ENCODE results near the gene GRIK3.
"Not testable (repeated sequence)": the region's sequence is repeated elsewhere in the genome, so short reads cannot be mapped to it uniquely, and the experiment has no call there.

The GRIK3 gene

GRCh38 chr1:36771240-36771639 lies 263.1 kb downstream of the GRIK3 start:
- Histone ChIP-seq H3K27me3 (ENCODE audit: control insufficient read depth in 5 of 5, insufficient read depth in 4 of 5, low read length in 5 of 5) (peaks cover 32 to 61% (median 53%) of the 10 kb centered on the region in 5 donors), H3K9ac (ENCODE audit: low read length in 5 of 5) (no peak overlapping the region), H3K4me3 (ENCODE audit: low read depth in 1 of 5, low read length in 5 of 5) (no peak overlapping the region), H3K27ac (ENCODE audit: low read depth, low read length) (no peak overlapping the region), H3K9me3 (ENCODE audit: control insufficient read depth in 5 of 5, low read length in 5 of 5) (peaks cover 0 to 2% (median 0%) of the 10 kb centered on the region in 5 donors), H3K36me3 (ENCODE audit: control insufficient read depth in 5 of 5, insufficient read depth in 5 of 5, low read length in 5 of 5) (no peaks in the 10 kb centered on the region), H3K4me1 (ENCODE audit: control insufficient read depth in 5 of 5, insufficient read depth in 5 of 5, low read length in 5 of 5) (no peaks in the 10 kb centered on the region)

- Histone ChIP-seq H3K27ac (ENCODE audit: low read depth, low read length) (no peak overlapping the region), H3K4me1 (ENCODE audit: control insufficient read depth in 5 of 5, insufficient read depth in 5 of 5, low read length in 5 of 5) (no peaks in the 10 kb centered on the region), H3K27me3 (ENCODE audit: control insufficient read depth in 5 of 5, insufficient read depth in 4 of 5, low read length in 5 of 5) (peaks cover 29 to 54% (median 46%) of the 10 kb centered on the region in 5 donors), H3K4me3 (ENCODE audit: low read depth in 1 of 5, low read length in 5 of 5) (no peak overlapping the region), H3K9ac (ENCODE audit: low read length in 5 of 5) (no peak overlapping the region), H3K36me3 (ENCODE audit: control insufficient read depth in 5 of 5, insufficient read depth in 5 of 5, low read length in 5 of 5) (no peaks in the 10 kb centered on the region), H3K9me3 (ENCODE audit: control insufficient read depth in 5 of 5, low read length in 5 of 5) (peaks cover 0 to 2% (median 0%) of the 10 kb centered on the region in 5 donors)
Measured at GRCh38 chr1:36769886-36770830, 264.2 kb downstream of the GRIK3 start.

- Histone ChIP-seq H3K9ac (ENCODE audit: low read length in 5 of 5) (no peak overlapping the region), H3K4me3 (ENCODE audit: low read depth in 1 of 5, low read length in 5 of 5) (no peak overlapping the region), H3K36me3 (ENCODE audit: control insufficient read depth in 5 of 5, insufficient read depth in 5 of 5, low read length in 5 of 5) (no peaks in the 10 kb centered on the region), H3K27me3 (ENCODE audit: control insufficient read depth in 5 of 5, insufficient read depth in 4 of 5, low read length in 5 of 5) (peaks cover 20 to 44% (median 36%) of the 10 kb centered on the region in 5 donors), H3K9me3 (ENCODE audit: control insufficient read depth in 5 of 5, low read length in 5 of 5) (peaks cover 0 to 2% (median 0%) of the 10 kb centered on the region in 5 donors), H3K27ac (ENCODE audit: low read depth, low read length) (no peak overlapping the region), H3K4me1 (ENCODE audit: control insufficient read depth in 5 of 5, insufficient read depth in 5 of 5, low read length in 5 of 5) (no peaks in the 10 kb centered on the region)
Measured at GRCh38 chr1:36768486-36769178, 265.7 kb downstream of the GRIK3 start.

- H3K36me3 ChIP-seq (ENCODE audit: control insufficient read depth in 5 of 5, insufficient read depth in 5 of 5, low read length in 5 of 5); H3K27ac ChIP-seq (ENCODE audit: low read depth, low read length); H3K4me1 ChIP-seq (ENCODE audit: control insufficient read depth in 5 of 5, insufficient read depth in 5 of 5, low read length in 5 of 5); H3K9ac ChIP-seq (ENCODE audit: low read length in 5 of 5); H3K4me3 ChIP-seq (ENCODE audit: low read depth in 1 of 5, low read length in 5 of 5); H3K9me3 ChIP-seq (ENCODE audit: control insufficient read depth in 5 of 5, low read length in 5 of 5): not testable (repeated sequence)
- peaks cover 14 to 33% (median 25%) of the 10 kb centered on the region in 5 donors for H3K27me3 ChIP-seq (ENCODE audit: control insufficient read depth in 5 of 5, insufficient read depth in 4 of 5, low read length in 5 of 5)
Measured at GRCh38 chr1:36767429-36767828, 266.9 kb downstream of the GRIK3 start.

GRCh38 chr1:36766481-36766880 lies 267.8 kb downstream of the GRIK3 start:
- Histone ChIP-seq H3K4me1 (ENCODE audit: control insufficient read depth in 5 of 5, insufficient read depth in 5 of 5, low read length in 5 of 5) (no peaks in the 10 kb centered on the region), H3K27ac (ENCODE audit: low read depth, low read length) (no peak overlapping the region), H3K9me3 (ENCODE audit: control insufficient read depth in 5 of 5, low read length in 5 of 5) (peaks cover 0 to 7% (median 0%) of the 10 kb centered on the region in 5 donors), H3K27me3 (ENCODE audit: control insufficient read depth in 5 of 5, insufficient read depth in 4 of 5, low read length in 5 of 5) (peaks cover 7 to 25% (median 19%) of the 10 kb centered on the region in 5 donors), H3K9ac (ENCODE audit: low read length in 5 of 5) (no peak overlapping the region), H3K36me3 (ENCODE audit: control insufficient read depth in 5 of 5, insufficient read depth in 5 of 5, low read length in 5 of 5) (no peaks in the 10 kb centered on the region), H3K4me3 (ENCODE audit: low read depth in 1 of 5, low read length in 5 of 5) (no peak overlapping the region)

GRCh38 chr1:36765785-36766300 lies 268.5 kb downstream of the GRIK3 start:
- Histone ChIP-seq H3K36me3 (ENCODE audit: control insufficient read depth in 5 of 5, insufficient read depth in 5 of 5, low read length in 5 of 5) (no peaks in the 10 kb centered on the region), H3K27me3 (ENCODE audit: control insufficient read depth in 5 of 5, insufficient read depth in 4 of 5, low read length in 5 of 5) (peaks cover 1 to 24% (median 15%) of the 10 kb centered on the region in 5 donors), H3K9me3 (ENCODE audit: control insufficient read depth in 5 of 5, low read length in 5 of 5) (peaks cover 0 to 7% (median 0%) of the 10 kb centered on the region in 5 donors), H3K4me1 (ENCODE audit: control insufficient read depth in 5 of 5, insufficient read depth in 5 of 5, low read length in 5 of 5) (no peaks in the 10 kb centered on the region), H3K9ac (ENCODE audit: low read length in 5 of 5) (no peak overlapping the region), H3K4me3 (ENCODE audit: low read depth in 1 of 5, low read length in 5 of 5) (no peak overlapping the region), H3K27ac (ENCODE audit: low read depth, low read length) (no peak overlapping the region)

GRCh38 chr1:36764798-36765197 lies 269.5 kb downstream of the GRIK3 start:
- Histone ChIP-seq H3K4me1 (ENCODE audit: control insufficient read depth in 5 of 5, insufficient read depth in 5 of 5, low read length in 5 of 5) (no peaks in the 10 kb centered on the region), H3K9me3 (ENCODE audit: control insufficient read depth in 5 of 5, low read length in 5 of 5) (peaks cover 2 to 13% (median 6%) of the 10 kb centered on the region in 5 donors), H3K9ac (ENCODE audit: low read length in 5 of 5) (no peak overlapping the region), H3K4me3 (ENCODE audit: low read depth in 1 of 5, low read length in 5 of 5) (no peak overlapping the region), H3K36me3 (ENCODE audit: control insufficient read depth in 5 of 5, insufficient read depth in 5 of 5, low read length in 5 of 5) (no peaks in the 10 kb centered on the region), H3K27ac (ENCODE audit: low read depth, low read length) (no peak overlapping the region), H3K27me3 (ENCODE audit: control insufficient read depth in 5 of 5, insufficient read depth in 4 of 5, low read length in 5 of 5) (peaks cover 0 to 14% (median 6%) of the 10 kb centered on the region in 5 donors)

- Histone ChIP-seq H3K4me1 (ENCODE audit: control insufficient read depth in 5 of 5, insufficient read depth in 5 of 5, low read length in 5 of 5) (no peaks in the 10 kb centered on the region), H3K4me3 (ENCODE audit: low read depth in 1 of 5, low read length in 5 of 5) (no peak overlapping the region), H3K27ac (ENCODE audit: low read depth, low read length) (no peak overlapping the region), H3K9ac (ENCODE audit: low read length in 5 of 5) (no peak overlapping the region), H3K27me3 (ENCODE audit: control insufficient read depth in 5 of 5, insufficient read depth in 4 of 5, low read length in 5 of 5) (peaks cover 0 to 4% (median 3%) of the 10 kb centered on the region in 5 donors), H3K9me3 (ENCODE audit: control insufficient read depth in 5 of 5, low read length in 5 of 5) (peaks cover 2 to 17% (median 10%) of the 10 kb centered on the region in 5 donors), H3K36me3 (ENCODE audit: control insufficient read depth in 5 of 5, insufficient read depth in 5 of 5, low read length in 5 of 5) (no peaks in the 10 kb centered on the region)
Measured at GRCh38 chr1:36763771-36764170, 270.5 kb downstream of the GRIK3 start.

- Histone ChIP-seq H3K9ac (ENCODE audit: low read length in 5 of 5) (no peak overlapping the region), H3K36me3 (ENCODE audit: control insufficient read depth in 5 of 5, insufficient read depth in 5 of 5, low read length in 5 of 5) (no peaks in the 10 kb centered on the region), H3K27ac (ENCODE audit: low read depth, low read length) (no peak overlapping the region), H3K4me1 (ENCODE audit: control insufficient read depth in 5 of 5, insufficient read depth in 5 of 5, low read length in 5 of 5) (no peaks in the 10 kb centered on the region), H3K4me3 (ENCODE audit: low read depth in 1 of 5, low read length in 5 of 5) (no peak overlapping the region), H3K9me3 (ENCODE audit: control insufficient read depth in 5 of 5, low read length in 5 of 5) (peaks cover 2 to 16% (median 10%) of the 10 kb centered on the region in 5 donors), H3K27me3 (ENCODE audit: control insufficient read depth in 5 of 5, insufficient read depth in 4 of 5, low read length in 5 of 5) (peaks cover 0 to 7% (median 3%) of the 10 kb centered on the region in 5 donors)
Measured at GRCh38 chr1:36762174-36762573, 272.1 kb downstream of the GRIK3 start.
